ENCODE data around the gene PRKCI. TPM values are rescaled to one million over a fixed set of nuclear protein-coding genes. Genes with fewer than 3 reads are reported as not detected.
"Not testable (repeated sequence)": the region's sequence is repeated elsewhere in the genome, so short reads cannot be mapped to it uniquely, and the experiment has no call there.

Gene PRKCI
- total RNA-seq, 1 experiment from 2014 or later = 39.5 TPM

- ATAC-seq (no peak), DNase-seq (peak; percentile 13)
- ChIA-PET CTCF (no interaction called here), POLR2A (ENCODE audit: unreplicated experiment) (no interaction called here)
- no peaks in the 10 kb centered on the region for H4K20me1 ChIP-seq (ENCODE audit: low read length)
- no peaks in the 10 kb centered on the region for H3F3A ChIP-seq (ENCODE audit: low read length, unreplicated experiment)
- H3K79me2 ChIP-seq (ENCODE audit: low read length) = no peaks in the 10 kb centered on the region
- no peak overlapping the region for H3K4me3 ChIP-seq (ENCODE audit: low read length)
- TF ChIP-seq EZH2phosphoT487 (IDR thresholded peaks at IDR 0.05; ENCODE audit: borderline replicate concordance, low read length) (no peak), CTCF (conservative IDR thresholded peaks at IDR 0.05; ENCODE audit: low read depth, low read length) (no peak), EZH2 (IDR thresholded peaks at IDR 0.05; ENCODE audit: low read length, unreplicated experiment) (no peak)
- H3K4me1 ChIP-seq (ENCODE audit: insufficient read depth, low read length) = peaks cover 17% of the 10 kb centered on the region
- BruUV-seq (replicated peaks) = no TSS peak
- H3K9me2 ChIP-seq (replicated peaks; ENCODE audit: low read length) = no peaks in the 10 kb centered on the region
- 0 out of 2 replicates have a peak overlapping the region, but pooled peaks have one; percentile 24 for H3K27ac ChIP-seq (ENCODE audit: low read length)
- no peak overlapping the region for H3K9ac ChIP-seq (ENCODE audit: low read length)
- intact Hi-C loops (cut with micrococcal nuclease) = loop anchor here (2.0 kb wide), 1 partner anchor 14 kb away; no protein-coding TSS in a partner anchor
- H3K27me3 ChIP-seq (ENCODE audit: low read length) = no peaks in the 10 kb centered on the region
- no peaks in the 10 kb centered on the region for H3K9me3 ChIP-seq (ENCODE audit: low read length)
- H3K36me3 ChIP-seq (ENCODE audit: low read depth, low read length) = no peaks in the 10 kb centered on the region
- no peak overlapping the region for H2AFZ ChIP-seq (ENCODE audit: low read length)
- no peak overlapping the region for H3K4me2 ChIP-seq (ENCODE audit: low read length)
Observed at GRCh38 chr3:170331143-170331542, 108.9 kb downstream of the PRKCI start.

- intact Hi-C loops (cut with micrococcal nuclease) = no loop called here
- H3K79me2 ChIP-seq (ENCODE audit: low read length) = no peaks in the 10 kb centered on the region
- H3K4me2 ChIP-seq (ENCODE audit: low read length) = no peak overlapping the region
- no peaks in the 10 kb centered on the region for H4K20me1 ChIP-seq (ENCODE audit: low read length)
- no TSS peak for BruUV-seq (replicated peaks)
- no peak overlapping the region for H2AFZ ChIP-seq (ENCODE audit: low read length)
- no peaks in the 10 kb centered on the region for H3K27me3 ChIP-seq (ENCODE audit: low read length)
- H3K36me3 ChIP-seq (ENCODE audit: low read depth, low read length) = peaks cover 5% of the 10 kb centered on the region; the same call in 1 of the 2 replicates
- CTCF ChIA-PET = no interaction called here
- H3K9me3 ChIP-seq (ENCODE audit: low read length) = peaks cover 13% of the 10 kb centered on the region
- H3F3A ChIP-seq (ENCODE audit: low read length, unreplicated experiment) = no peaks in the 10 kb centered on the region
- no peak for TF ChIP-seq EZH2 (IDR thresholded peaks at IDR 0.05; ENCODE audit: low read length, unreplicated experiment)
- no peak for TF ChIP-seq CTCF (conservative IDR thresholded peaks at IDR 0.05; ENCODE audit: low read depth, low read length)
- no peak for TF ChIP-seq EZH2phosphoT487 (IDR thresholded peaks at IDR 0.05; ENCODE audit: borderline replicate concordance, low read length)
- H3K4me1 ChIP-seq (ENCODE audit: insufficient read depth, low read length) = no peaks in the 10 kb centered on the region
- no peak for DNase-seq
- H3K4me3 ChIP-seq (ENCODE audit: low read length) = no peak overlapping the region
- H3K9me2 ChIP-seq (replicated peaks; ENCODE audit: low read length) = no peaks in the 10 kb centered on the region
- POLR2A ChIA-PET (ENCODE audit: unreplicated experiment) = no interaction called here
- H3K27ac ChIP-seq (ENCODE audit: low read length) = no peak overlapping the region
- no peak overlapping the region for H3K9ac ChIP-seq (ENCODE audit: low read length)
- ATAC-seq = no peak
Observed at GRCh38 chr3:170337420-170337819, 115.2 kb downstream of the PRKCI start.

- no peaks in the 10 kb centered on the region for H3K27me3 ChIP-seq (ENCODE audit: low read length)
- CTCF ChIA-PET = no interaction called here
- no peak overlapping the region for H3K4me3 ChIP-seq (ENCODE audit: low read length)
- no peak overlapping the region for H3K27ac ChIP-seq (ENCODE audit: low read length)
- no peaks in the 10 kb centered on the region for H3K79me2 ChIP-seq (ENCODE audit: low read length)
- intact Hi-C loops (cut with micrococcal nuclease) = no loop called here
- BruUV-seq (replicated peaks) = no TSS peak
- no peak for TF ChIP-seq EZH2phosphoT487 (IDR thresholded peaks at IDR 0.05; ENCODE audit: borderline replicate concordance, low read length)
- TF ChIP-seq EZH2 (IDR thresholded peaks at IDR 0.05; ENCODE audit: low read length, unreplicated experiment) = no peak
- no peak for TF ChIP-seq CTCF (conservative IDR thresholded peaks at IDR 0.05; ENCODE audit: low read depth, low read length)
- H3K9ac ChIP-seq (ENCODE audit: low read length) = no peak overlapping the region
- POLR2A ChIA-PET (ENCODE audit: unreplicated experiment) = no interaction called here
- no peak for ATAC-seq
- H3K4me1 ChIP-seq (ENCODE audit: insufficient read depth, low read length) = no peaks in the 10 kb centered on the region
- H3K4me2 ChIP-seq (ENCODE audit: low read length) = no peak overlapping the region
- DNase-seq = no peak
- H2AFZ ChIP-seq (ENCODE audit: low read length) = no peak overlapping the region
- no peaks in the 10 kb centered on the region for H4K20me1 ChIP-seq (ENCODE audit: low read length)
- H3K9me2 ChIP-seq (replicated peaks; ENCODE audit: low read length) = no peaks in the 10 kb centered on the region
- H3K36me3 ChIP-seq (ENCODE audit: low read depth, low read length) = peaks cover 5% of the 10 kb centered on the region; the same call in 1 of the 2 replicates
- no peaks in the 10 kb centered on the region for H3F3A ChIP-seq (ENCODE audit: low read length, unreplicated experiment)
- H3K9me3 ChIP-seq (ENCODE audit: low read length) = peaks cover 13% of the 10 kb centered on the region
Observed at GRCh38 chr3:170338690-170339340, 116.6 kb downstream of the PRKCI start.

GRCh38 chr3:170342273-170342672, 120.0 kb downstream of the PRKCI start:
- H3K36me3 ChIP-seq (ENCODE audit: low read depth, low read length) = not testable (repeated sequence)

More at GRCh38 chr3:170342273-170342672, 120.0 kb downstream of the PRKCI start:
- H3F3A ChIP-seq (ENCODE audit: low read length, unreplicated experiment); H4K20me1 ChIP-seq (ENCODE audit: low read length); H3K27ac ChIP-seq (ENCODE audit: low read length); ATAC-seq; POLR2A ChIA-PET (ENCODE audit: unreplicated experiment); H3K9ac ChIP-seq (ENCODE audit: low read length); H3K27me3 ChIP-seq (ENCODE audit: low read length); H3K4me2 ChIP-seq (ENCODE audit: low read length); DNase-seq; H3K4me1 ChIP-seq (ENCODE audit: insufficient read depth, low read length); BruUV-seq (replicated peaks); H3K4me3 ChIP-seq (ENCODE audit: low read length); CTCF ChIA-PET; H3K9me2 ChIP-seq (replicated peaks; ENCODE audit: low read length); H3K79me2 ChIP-seq (ENCODE audit: low read length); H2AFZ ChIP-seq (ENCODE audit: low read length); intact Hi-C loops (cut with micrococcal nuclease): not testable (repeated sequence)
- H3K9me3 ChIP-seq (ENCODE audit: low read length) = peaks cover 13% of the 10 kb centered on the region
